Cardiac septum (tissue), 1 donor: ENCODE data around the gene MICAL2. TPM values are rescaled to one million over a fixed set of nuclear protein-coding genes. Genes with fewer than 3 reads are reported as not detected.

Experiments
- DNase-seq: peaks from one replicate; pipeline ENCODE4 v3.0.0-alpha.2; 2020; ENCODE audit warnings: low spot score
- intact Hi-C: fragments of 100-400 bp; cut with DNase I; formaldehyde crosslinking; loops from one replicate; pipeline ENCODE4 v1.14.0; 2022
- total RNA-seq: library from RNA; stranded (reverse); fragmentation: NEBNext Ultra II Directional; extraction: Animal tissue kit (Norgen Biotek cat#: 25700); gene quantifications from one replicate; pipeline ENCODE4 v1.2.1, GENCODE V29; 2021
- donor health status: DM: no; HTN: no; CAD: no.

MICAL2 gene
- total RNA-seq, 1 donor from 2014 or later = 98.7 TPM

GRCh38 chr11:12127206-12127898 is 17.0 kb downstream of the MICAL2 start:
- intact Hi-C loops = no loop called here
- DNase-seq = no peak

- intact Hi-C loops = no loop called here
- no peak for DNase-seq
Observed at GRCh38 chr11:12128301-12128751, 17.9 kb downstream of the MICAL2 start.

- no peak for DNase-seq
- intact Hi-C loops = no loop called here
Observed at GRCh38 chr11:12129227-12129626, 18.8 kb downstream of the MICAL2 start.

DNA sequence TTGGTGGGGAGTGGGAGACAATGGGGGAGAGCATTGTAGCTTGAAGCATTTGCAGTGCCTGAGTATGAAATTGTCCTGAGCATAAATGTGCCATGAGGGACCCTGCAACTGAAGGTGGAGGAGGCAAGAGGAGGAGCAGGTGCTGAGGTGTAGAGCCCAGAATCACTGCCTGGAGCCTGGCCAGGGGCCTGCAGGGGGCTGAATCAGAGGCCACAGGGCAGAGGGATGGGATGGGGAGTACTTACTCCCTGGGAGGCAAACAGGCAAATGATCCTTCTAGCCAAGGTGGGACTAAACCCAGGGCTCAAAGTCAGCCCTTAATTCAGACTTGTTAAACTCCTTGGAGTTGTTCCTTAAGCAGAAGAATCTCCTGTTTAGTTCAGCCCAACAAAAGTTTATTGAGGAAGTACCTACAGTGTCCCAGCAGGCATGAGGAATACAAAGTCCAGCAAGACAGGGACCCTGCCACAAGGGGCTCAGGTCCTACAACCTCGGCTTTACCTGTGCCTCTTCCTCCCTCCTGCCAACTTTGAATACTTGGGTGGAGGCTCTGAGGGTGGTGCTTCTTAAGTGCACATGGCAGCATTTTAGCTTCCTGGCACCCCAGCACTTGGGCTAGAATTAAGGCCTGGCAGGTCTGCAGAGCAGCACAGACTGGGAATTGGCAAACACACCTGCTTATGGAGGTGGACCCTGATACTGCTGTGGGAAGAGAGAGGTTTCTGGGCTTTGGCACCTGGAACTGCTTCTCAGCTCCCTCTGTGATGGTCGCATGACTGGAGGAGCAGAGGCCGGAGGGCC is 20.0 kb downstream of the MICAL2 start:
- peak; percentile 63 for DNase-seq
- intact Hi-C loops = no loop called here

- intact Hi-C loops = no loop called here
- peak; percentile 44 for DNase-seq
Observed at GRCh38 chr11:12131943-12132789, 21.8 kb downstream of the MICAL2 start.

- peak; percentile 55 for DNase-seq
- intact Hi-C loops = no loop called here
Observed at GRCh38 chr11:12132790-12133145, 22.4 kb downstream of the MICAL2 start.

DNA sequence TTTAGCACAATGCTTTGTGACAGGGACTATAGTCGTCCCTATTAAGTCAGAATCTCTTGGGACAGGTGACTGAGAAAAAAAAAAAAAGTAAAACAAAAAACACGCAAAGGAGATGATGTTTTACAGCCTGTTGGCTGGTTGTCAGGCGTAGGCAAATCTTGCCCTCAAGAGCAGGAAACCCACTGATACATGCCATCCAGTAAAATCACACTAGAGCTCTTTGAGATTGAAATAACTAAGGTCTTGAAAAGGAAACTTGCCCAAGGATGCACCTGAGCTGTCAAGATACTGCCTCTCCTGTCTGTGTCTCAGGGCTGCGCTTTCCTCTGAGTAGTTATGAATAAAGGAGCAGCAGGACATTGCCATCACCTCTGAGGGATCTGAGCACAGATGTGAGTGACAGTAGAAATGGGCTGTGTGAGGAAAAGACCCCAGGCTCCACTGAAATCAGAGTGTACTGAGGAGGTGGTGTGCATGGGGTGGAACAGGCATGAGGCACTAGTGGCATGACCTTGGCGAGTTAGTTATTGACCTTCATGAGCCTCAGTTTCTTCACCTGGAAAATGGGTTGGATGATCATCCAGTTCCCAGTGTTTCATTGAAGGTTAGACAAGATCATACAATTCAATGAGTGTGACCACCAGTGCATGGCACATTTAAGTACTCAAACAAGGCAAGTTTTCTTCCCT is 23.3 kb downstream of the MICAL2 start:
- peak; percentile 19 for DNase-seq
- intact Hi-C loops = no loop called here

DNA sequence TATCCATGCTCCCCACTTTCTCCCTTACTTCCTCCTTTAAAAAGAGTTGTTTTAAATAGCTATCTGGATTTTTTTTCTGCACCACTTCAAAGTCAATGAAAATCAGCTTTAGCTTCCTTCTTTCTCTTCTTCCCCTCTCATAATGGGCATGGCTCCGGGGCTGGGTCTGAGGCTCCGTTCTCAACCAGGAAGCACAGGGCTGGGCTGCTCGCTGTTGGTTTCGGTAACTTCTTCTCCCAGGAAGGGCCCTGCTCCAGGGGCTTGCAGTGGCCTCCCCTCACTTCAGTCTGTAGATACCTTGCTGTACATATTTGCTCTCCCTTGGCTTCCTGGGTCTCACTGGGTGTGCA is 23.8 kb downstream of the MICAL2 start:
- intact Hi-C loops = no loop called here
- peak; percentile 84 for DNase-seq

- intact Hi-C loops = no loop called here
- DNase-seq = no peak
Observed at GRCh38 chr11:12135185-12135584, 24.8 kb downstream of the MICAL2 start.

GRCh38 chr11:12137005-12137690 is 26.8 kb downstream of the MICAL2 start:
- DNase-seq = no peak
- intact Hi-C loops = no loop called here

DNA sequence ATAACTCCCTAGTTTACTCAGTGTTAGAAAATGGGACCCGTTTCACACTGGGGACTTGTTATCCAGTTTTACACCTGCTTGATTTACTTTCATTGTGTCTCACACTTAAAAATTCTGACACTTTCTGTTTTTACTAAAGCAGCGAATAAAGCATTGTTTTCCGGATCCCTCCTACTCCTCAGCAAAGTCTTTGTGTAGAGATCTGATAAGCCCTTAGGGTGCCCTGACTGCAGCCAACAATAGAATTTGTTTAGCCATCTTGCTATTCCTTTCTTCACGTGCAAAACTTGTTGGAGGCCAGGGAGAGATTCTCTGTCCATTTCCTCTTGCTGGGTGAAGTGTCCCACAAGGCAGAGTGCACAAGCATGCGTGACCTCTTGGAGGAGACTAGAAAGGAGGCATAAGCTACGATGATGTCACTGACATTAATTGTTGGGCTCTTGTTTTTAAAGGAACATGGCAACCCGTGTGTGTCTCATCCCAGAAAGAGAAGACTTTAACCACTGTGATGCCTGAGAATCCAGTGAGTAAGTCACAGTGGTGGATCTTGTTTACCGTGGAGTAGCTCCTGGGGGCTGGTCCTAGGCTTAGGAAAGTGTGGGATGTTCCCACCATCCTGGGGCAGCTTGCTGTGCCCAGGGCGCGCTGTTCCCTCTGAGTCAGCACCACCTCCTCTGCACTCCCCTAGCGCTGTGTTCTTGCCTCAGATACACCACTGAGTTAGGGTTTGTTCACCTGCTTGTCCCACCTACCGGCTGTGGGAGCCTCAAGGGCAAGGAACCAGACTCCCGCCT is 27.7 kb downstream of the MICAL2 start:
- intact Hi-C loops = no loop called here
- DNase-seq = no peak

GRCh38 chr11:12139144-12139881 is 28.9 kb downstream of the MICAL2 start:
- no peak for DNase-seq
- intact Hi-C loops = no loop called here

DNA sequence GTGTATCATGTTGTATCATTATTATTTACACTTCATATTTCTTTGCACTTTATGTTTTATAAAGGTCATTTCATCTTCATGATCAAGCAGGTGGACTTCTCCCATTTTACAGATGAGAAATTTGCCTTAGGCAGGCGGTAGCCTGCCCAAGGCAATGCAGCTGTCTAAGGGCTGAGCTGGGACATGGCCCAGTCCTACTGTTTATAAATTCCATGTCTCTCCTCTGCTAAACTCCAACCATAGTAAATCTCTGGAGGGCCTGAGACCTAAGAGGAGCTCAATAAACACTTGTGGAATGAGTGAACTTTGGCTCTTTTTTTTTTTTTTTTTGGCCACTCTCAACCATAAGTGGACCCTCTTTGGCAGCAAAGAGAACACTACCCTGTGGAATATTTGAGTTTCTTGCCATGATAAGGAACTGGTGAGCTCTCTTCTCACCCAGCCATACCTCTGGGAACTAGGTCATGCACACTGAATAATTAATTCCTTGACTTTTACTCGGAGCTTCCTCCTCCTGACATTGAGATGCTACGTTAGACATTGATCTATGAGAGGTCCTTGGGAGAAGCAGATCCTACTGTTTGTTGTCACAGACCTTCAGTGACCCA is 29.9 kb downstream of the MICAL2 start:
- DNase-seq = no peak
- intact Hi-C loops = no loop called here

DNA sequence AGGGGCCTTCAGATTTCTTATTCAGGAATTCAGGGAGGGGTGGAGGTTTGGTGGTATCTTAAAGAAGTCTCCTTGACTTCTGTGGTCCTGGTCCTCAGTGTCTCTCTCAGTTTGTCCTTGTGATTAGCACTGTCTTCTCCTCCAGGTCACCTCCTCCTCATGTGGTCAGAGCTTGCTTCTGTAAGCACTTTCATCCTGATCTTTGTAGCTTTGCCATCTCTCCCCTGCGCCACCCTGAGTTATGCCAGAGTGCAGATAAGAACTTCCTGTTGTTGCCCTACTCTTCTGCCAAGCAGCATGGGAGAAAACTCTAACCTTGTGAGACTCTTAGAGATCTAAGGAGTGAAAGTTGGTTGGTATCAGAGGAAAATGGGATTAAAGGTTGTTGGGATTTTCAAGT is 30.9 kb downstream of the MICAL2 start:
- no peak for DNase-seq
- intact Hi-C loops = no loop called here

DNA sequence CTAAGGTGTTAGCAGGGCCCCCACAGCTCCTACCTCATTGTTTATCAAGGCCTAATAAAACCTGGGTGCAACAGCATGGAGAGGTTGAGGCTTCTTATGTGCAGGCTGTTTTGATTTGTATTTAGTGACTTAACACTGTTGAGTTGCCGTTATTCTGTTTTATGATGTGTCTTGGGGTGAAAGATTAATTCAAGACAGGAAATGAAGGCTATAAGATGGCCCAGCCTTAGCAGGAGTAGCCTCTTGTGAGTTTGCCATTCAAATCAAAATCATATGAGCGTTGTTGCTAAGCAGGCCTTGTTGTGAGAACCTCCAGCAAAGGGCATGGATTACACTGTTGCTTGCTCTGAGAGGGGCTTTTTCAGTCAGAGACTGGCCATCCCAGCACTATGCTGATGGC is 31.8 kb downstream of the MICAL2 start:
- intact Hi-C loops = no loop called here
- no peak for DNase-seq

GRCh38 chr11:12142909-12143308 is 32.5 kb downstream of the MICAL2 start:
- intact Hi-C loops = no loop called here
- no peak for DNase-seq

DNA sequence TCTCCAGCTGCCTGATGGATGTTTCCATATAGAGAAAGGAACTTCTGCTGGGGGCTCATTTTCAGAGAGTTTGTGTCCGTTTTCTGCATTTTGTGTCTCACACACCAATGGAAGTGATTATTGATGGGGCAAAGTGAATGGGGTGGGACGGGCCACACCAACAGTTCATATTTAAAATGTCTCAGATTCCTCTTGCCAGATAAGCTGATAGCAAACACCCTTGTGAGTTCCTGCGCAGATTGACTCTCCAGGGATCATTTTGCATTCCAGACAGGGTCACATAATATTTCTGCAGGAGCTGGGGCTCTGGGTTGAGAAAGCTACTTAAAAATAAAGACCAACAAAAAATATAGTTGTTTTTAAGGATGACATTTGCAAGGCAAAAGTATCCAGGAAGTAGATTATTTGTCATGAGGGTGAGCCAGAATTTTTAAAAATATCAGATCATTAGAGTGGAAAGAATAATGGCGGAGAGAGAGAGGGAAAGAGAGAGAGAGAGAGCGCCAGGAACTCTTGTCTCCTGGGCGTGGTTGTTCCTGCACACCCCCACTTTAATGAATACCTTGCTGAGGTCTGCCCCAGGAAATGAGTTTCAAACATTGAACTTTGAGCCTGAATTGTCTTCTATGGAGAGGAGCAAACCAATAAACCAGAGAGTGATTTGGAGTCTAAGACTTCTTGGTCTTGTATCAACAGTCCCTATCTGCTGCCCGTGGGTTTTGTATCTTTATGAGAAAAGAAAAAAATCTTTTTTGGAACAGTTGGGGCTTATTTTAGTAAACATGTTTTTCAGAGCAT is 33.3 kb downstream of the MICAL2 start:
- no peak for DNase-seq
- intact Hi-C loops = no loop called here
